Activated CD8-positive, alpha-beta memory T cell treated with anti-CD3 and anti-CD28 coated beads, Interleukin-2, amount 50 U/mL, for 24 hours (primary cell): ENCODE data around the gene SERINC5.
"Not testable (repeated sequence)": the region's sequence is repeated elsewhere in the genome, so short reads cannot be mapped to it uniquely, and the experiment has no call there.

Experiments
- DNase-seq: peaks from one replicate; pipeline ENCODE4 v3.0.0-alpha.2; 2020; ENCODE audit errors: extremely low read depth

SERINC5 gene

GRCh38 chr5:80103371-80103770 lies 152.5 kb downstream of the SERINC5 start:
- DNase-seq, result no peak

- no peak for DNase-seq
These were observed 153.9 kb downstream of the SERINC5 start for GRCh38 chr5:80101993-80102392.

- no peak for DNase-seq
These were observed 158.4 kb downstream of the SERINC5 start for GRCh38 chr5:80097451-80097850.

GRCh38 chr5:80094236-80094738 lies 161.6 kb downstream of the SERINC5 start:
- DNase-seq, result no peak

- DNase-seq, result no peak
These were observed 162.1 kb downstream of the SERINC5 start for GRCh38 chr5:80093796-80094195.

GRCh38 chr5:80092486-80093107 lies 163.3 kb downstream of the SERINC5 start:
- no peak for DNase-seq

- DNase-seq, result not testable (repeated sequence)
These were observed 164.1 kb downstream of the SERINC5 start for GRCh38 chr5:80091792-80092192.

- DNase-seq, result no peak
These were observed 165.0 kb downstream of the SERINC5 start for GRCh38 chr5:80090884-80091166.

GRCh38 chr5:80083101-80083890 lies 172.6 kb downstream of the SERINC5 start:
- no peak for DNase-seq

- peak; percentile 27 for DNase-seq
These were observed 173.1 kb downstream of the SERINC5 start for GRCh38 chr5:80082731-80083100.

GRCh38 chr5:80082281-80082680 lies 173.6 kb downstream of the SERINC5 start:
- DNase-seq, result no peak

GRCh38 chr5:80078921-80079320 lies 176.9 kb downstream of the SERINC5 start:
- DNase-seq, result no peak

- DNase-seq, result no peak
These were observed 178.7 kb downstream of the SERINC5 start for GRCh38 chr5:80077051-80077714.

GRCh38 chr5:80076131-80077050 lies 179.5 kb downstream of the SERINC5 start:
- DNase-seq, result no peak

- DNase-seq, result no peak
These were observed 183.5 kb downstream of the SERINC5 start for GRCh38 chr5:80072103-80073073.

GRCh38 chr5:80071510-80072021 lies 184.3 kb downstream of the SERINC5 start:
- no peak for DNase-seq

- DNase-seq, result no peak
These were observed 185.4 kb downstream of the SERINC5 start for GRCh38 chr5:80070338-80071056.

GRCh38 chr5:80069918-80070318 lies 185.9 kb downstream of the SERINC5 start:
- DNase-seq, result no peak

- DNase-seq, result no peak
These were observed 186.5 kb downstream of the SERINC5 start for GRCh38 chr5:80069251-80069800.
